Measurements from ENCODE around the gene NOXO1.
A peak's percentile ranks its signal among the peaks of the same experiment; 100 is the strongest.
"Not testable (repeated sequence)": the region's sequence is repeated elsewhere in the genome, so short reads cannot be mapped to it uniquely, and the experiment has no call there.

NOXO1 gene

DNA sequence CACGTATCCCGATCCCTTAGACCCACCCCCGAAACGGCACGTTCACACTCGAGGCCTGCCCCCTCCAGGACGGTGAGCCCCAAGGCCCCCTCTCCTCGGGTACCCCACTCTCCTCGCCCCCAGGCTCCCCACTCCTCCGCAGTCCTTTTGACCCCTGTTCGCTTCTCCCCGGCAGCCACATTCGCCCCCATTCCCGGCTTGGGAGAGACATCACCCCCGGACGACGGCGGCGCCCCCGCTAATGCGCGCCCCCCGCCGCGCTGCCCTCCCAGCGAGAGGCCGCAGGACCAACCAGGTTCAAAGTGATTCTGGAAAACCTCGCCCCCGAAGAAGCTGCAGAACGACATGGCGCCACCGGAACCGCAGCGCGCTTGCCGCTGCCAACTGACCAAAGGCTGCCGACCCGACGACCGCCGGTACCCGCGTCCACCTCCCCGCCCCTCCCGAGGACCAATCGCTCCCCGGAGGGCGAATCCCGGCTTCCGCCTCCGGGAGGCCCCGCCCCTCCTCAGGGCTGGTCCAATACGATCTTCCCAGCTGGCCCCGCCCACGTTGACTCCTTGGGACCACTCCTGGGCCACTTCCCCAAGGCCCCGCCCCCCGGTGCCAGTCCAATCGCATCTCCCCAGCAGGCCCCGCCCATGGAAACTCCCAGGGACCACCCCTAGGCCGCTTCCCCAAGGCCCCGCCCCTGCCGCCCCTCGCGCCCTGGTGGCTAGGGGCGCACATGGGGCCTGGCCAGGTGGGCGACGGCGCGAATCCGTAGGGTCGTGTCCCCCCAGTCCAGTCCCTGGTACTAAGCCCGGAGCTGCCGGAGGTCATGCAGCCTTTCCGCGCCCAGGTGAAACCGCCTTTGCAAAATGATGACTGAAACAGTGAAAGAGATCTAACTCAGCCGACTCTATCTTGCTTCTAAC is 38.2 kb downstream of the NOXO1 start, which contains the start of gene MSRB1:
MSRB1 (minus strand) TSS at position 390 of the 917 bp plus-strand sequence; CDS start at position 347, 43 bp downstream.
- TF ChIP-seq, protein P1, sequence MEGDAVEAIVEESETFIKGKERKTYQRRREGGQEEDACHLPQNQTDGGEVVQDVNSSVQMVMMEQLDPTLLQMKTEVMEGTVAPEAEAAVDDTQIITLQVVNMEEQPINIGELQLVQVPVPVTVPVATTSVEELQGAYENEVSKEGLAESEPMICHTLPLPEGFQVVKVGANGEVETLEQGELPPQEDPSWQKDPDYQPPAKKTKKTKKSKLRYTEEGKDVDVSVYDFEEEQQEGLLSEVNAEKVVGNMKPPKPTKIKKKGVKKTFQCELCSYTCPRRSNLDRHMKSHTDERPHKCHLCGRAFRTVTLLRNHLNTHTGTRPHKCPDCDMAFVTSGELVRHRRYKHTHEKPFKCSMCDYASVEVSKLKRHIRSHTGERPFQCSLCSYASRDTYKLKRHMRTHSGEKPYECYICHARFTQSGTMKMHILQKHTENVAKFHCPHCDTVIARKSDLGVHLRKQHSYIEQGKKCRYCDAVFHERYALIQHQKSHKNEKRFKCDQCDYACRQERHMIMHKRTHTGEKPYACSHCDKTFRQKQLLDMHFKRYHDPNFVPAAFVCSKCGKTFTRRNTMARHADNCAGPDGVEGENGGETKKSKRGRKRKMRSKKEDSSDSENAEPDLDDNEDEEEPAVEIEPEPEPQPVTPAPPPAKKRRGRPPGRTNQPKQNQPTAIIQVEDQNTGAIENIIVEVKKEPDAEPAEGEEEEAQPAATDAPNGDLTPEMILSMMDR (IDR thresholded peaks at IDR 0.05; ENCODE audit: borderline replicate concordance, control extremely low read depth, extremely low read depth, insufficient read depth, missing control alignments): no peak
- in situ Hi-C loops (cut with MboI; ENCODE audit: low sequenced_read_pairs, unreplicated experiment): no loop called here
- peak; percentile 100 for DNase-seq (ENCODE audit: low spot score)

DNA sequence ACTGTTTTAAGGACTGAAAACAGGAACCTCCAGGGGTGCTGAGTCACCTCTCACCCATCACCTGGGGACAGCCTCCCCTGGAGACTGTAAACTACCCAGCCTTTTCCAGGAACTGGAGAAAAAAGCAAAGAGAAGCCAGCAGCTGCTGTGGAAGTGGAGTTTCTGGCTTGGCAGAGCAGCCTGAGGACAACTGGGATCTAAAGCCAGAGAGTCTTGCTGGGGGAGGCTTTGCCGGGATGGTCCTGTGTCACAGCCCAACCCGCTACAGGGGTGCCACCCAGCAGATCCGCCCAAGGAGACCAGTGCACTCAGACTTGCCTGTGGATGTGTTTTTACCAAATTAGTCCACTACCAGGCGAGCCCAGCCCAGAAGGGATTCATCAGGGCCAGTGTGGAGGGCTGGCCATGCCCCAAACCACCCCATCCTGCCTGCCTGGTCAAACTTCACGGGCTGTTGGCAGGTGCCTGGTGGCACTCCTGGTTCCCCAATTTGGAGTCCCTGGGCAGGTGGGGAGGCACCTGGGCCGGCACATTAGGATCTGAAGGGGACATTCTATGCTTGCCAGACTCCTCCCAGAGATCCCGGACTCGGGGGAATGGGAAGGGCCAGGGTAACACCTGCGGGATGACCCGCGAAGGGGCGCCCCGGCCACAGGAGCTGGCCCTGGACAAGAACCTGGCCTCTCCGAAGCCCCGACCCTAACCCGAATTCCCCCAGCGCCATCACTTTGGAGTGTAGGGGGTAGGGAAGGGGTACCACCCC is 39.0 kb downstream of the NOXO1 start:
- no peak for DNase-seq (ENCODE audit: low spot score)
- TF ChIP-seq, protein P1 (IDR thresholded peaks at IDR 0.05; ENCODE audit: borderline replicate concordance, control extremely low read depth, extremely low read depth, insufficient read depth, missing control alignments): no peak
- in situ Hi-C loops (cut with MboI; ENCODE audit: low sequenced_read_pairs, unreplicated experiment): no loop called here

DNA sequence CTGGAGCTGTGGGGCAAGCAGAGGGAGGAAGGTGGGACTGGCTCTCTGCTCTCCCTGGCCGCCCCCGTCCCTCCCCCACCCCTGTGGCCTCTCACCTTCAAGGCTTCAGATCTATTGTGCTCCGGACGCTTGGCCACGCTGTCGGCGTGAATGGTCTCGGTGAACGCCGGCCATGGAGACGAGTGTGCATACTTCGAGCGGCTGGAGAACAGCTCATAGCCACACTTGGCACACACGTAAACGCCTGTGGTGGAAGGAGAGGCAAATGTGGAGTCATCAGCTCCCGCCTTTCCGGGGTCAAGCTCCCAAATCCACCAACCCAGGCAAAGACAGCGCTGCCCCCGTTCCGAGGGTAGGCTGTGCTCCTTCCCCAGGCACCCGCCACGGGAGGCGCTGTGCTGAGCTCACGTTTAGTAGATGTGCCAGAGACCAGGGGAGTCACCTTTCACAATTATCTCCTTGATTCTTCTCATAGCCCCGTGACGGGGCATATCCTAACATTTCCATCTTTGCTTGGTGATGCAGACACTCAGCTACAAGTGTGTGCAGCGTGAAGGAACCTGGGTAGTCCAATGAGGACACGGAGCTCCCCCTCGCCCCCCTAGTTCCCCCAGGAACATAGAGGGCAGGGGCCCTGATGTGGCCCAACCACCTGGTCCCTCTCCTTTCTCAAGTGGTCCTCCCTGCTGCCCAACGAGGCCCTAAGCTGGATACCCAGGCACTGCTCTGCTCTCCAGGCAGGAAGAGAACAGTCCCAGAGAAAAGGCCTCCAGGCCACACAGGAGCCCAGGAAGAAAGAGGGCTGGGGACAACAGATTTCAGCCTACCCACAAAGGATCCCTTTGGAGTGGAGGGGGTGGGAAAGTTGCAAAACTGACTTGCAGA is 39.9 kb downstream of the NOXO1 start:
- TF ChIP-seq, protein P1 (IDR thresholded peaks at IDR 0.05; ENCODE audit: borderline replicate concordance, control extremely low read depth, extremely low read depth, insufficient read depth, missing control alignments): no peak
- DNase-seq (ENCODE audit: low spot score): no peak
- in situ Hi-C loops (cut with MboI; ENCODE audit: low sequenced_read_pairs, unreplicated experiment): no loop called here

DNA sequence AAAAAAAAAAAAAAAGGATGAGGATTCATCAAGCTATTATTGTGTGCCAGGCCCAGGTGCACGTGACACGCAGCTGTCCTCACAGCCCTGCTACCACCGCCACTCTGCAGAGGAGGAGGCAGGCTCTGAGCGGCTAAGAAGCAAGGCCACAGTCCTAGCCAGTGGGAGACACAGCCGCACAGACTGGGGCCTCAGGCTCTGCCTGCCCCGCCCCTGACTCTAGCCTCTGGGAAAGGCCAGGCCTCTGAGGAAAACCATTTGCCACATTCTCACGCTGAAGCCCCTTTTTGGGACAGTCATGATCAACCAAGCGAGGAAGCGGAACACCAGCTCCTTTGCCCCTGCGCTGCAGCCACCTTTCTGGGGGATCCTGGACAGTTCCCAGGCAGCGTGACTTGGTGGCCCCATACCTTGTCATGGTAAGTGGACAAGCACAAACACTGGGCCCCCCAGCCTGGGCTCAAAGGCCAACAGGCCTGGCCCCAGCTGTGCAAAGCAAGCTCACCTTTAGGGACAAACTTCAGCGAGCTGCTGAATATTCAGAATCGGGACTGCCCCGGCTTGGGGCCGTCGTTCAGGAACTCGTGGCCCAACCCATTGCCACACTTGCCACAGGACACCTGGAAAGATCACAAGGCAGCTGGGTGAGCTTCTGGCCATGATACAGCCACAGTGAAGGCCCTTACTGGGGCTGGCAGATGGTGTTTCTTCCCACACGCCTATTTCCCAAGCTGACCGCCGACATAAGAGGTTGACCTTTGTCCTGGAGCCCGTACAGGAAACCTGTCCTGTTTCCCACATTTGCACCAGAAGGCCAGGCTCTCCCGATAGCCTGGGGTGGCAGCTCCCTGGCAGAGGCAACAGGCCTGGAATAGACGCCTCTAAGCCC is 40.8 kb downstream of the NOXO1 start:
- in situ Hi-C loops (cut with MboI; ENCODE audit: low sequenced_read_pairs, unreplicated experiment): no loop called here
- TF ChIP-seq, protein P1 (IDR thresholded peaks at IDR 0.05; ENCODE audit: borderline replicate concordance, control extremely low read depth, extremely low read depth, insufficient read depth, missing control alignments): no peak
- no peak for DNase-seq (ENCODE audit: low spot score)

DNA sequence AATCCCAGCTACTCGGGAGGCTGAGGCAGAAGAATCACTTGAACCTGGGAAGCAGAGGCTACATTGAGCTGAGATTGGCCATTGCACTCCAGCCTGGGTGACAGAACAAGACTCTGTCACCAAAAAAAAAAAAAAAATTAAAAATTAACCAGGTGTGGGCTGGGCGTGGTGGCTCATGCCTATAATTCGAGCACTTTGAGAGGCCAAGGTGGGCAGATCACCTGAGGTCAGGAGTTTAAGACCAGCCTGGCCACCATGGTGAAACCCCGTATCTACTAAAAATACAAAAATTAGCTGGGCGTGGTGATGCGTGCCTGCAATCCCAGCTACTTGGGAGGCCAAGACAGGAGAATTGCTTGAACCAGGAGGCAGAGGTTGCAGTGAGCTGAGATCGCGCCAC is 41.4 kb downstream of the NOXO1 start:
- in situ Hi-C loops (cut with MboI; ENCODE audit: low sequenced_read_pairs, unreplicated experiment): loop anchor here (10.0 kb wide), 1 partner anchor 75 kb away; no protein-coding TSS in a partner anchor
- DNase-seq (ENCODE audit: low spot score): not testable (repeated sequence)

DNA sequence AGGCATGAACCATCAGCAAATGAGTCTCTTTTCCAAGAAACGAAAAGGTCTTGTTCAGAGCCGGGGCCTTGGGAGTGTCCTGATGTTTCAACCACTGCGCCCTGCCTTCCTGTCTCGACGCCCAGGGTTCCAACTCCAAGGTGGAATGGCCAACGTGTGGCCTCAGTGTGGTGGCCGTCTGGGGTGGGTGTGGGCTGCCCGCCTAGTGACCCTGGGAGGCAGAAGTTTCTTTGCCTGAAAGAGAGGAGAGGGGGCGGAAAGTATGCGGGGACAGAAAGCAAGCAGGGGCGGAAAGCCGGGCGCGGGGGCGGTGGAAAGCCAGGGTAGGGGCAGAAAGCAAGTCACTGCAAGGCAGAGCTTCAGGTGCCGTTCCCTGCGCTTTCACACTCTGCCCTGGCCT is 42.4 kb downstream of the NOXO1 start:
- DNase-seq (ENCODE audit: low spot score): no peak
- TF ChIP-seq, protein P1 (IDR thresholded peaks at IDR 0.05; ENCODE audit: borderline replicate concordance, control extremely low read depth, extremely low read depth, insufficient read depth, missing control alignments): no peak
- in situ Hi-C loops (cut with MboI; ENCODE audit: low sequenced_read_pairs, unreplicated experiment): loop anchor here (10.0 kb wide), 1 partner anchor 74 kb away; no protein-coding TSS in a partner anchor

Measured in GM13976 (cell line).